Neural progenitor cell (in vitro differentiated cells): Measurements from ENCODE around the gene MPZL1.

Experiments used
- CTCF ChIP-seq: fragments of 200-600 bp; sonication (generic); IDR thresholded peaks from 2 replicates; pipeline ENCODE4 v1.5.1; 2017; ENCODE audit warnings: antibody characterized with exemption, mild to moderate bottlenecking
- EZH2 ChIP-seq: fragments of 200-600 bp; sonication (generic); IDR thresholded peaks from 2 replicates; pipeline ENCODE4 v1.6.1; 2017; ENCODE audit warnings: antibody characterized with exemption, mild to moderate bottlenecking, moderate library complexity
- EZH2phosphoT487 ChIP-seq: fragments of 200-600 bp; sonication (generic); IDR thresholded peaks from 2 replicates; pipeline ENCODE4 v1.6.1; 2017; ENCODE audit warnings: antibody characterized with exemption

GRCh38 chr1:167815650-167816049 lies 93.9 kb downstream of the MPZL1 start:
- TF ChIP-seq CTCF (no peak), EZH2 (no peak), EZH2phosphoT487 (no peak)
